ENCODE measurements around the gene AJM1. TPM values are rescaled to one million over a fixed set of nuclear protein-coding genes. Genes with fewer than 3 reads are reported as not detected.
"Not testable (repeated sequence)": the region's sequence is repeated elsewhere in the genome, so short reads cannot be mapped to it uniquely, and the experiment has no call there.

The AJM1 gene
- total RNA-seq, 1 experiment from 2014 or later = 1.1 TPM

DNA sequence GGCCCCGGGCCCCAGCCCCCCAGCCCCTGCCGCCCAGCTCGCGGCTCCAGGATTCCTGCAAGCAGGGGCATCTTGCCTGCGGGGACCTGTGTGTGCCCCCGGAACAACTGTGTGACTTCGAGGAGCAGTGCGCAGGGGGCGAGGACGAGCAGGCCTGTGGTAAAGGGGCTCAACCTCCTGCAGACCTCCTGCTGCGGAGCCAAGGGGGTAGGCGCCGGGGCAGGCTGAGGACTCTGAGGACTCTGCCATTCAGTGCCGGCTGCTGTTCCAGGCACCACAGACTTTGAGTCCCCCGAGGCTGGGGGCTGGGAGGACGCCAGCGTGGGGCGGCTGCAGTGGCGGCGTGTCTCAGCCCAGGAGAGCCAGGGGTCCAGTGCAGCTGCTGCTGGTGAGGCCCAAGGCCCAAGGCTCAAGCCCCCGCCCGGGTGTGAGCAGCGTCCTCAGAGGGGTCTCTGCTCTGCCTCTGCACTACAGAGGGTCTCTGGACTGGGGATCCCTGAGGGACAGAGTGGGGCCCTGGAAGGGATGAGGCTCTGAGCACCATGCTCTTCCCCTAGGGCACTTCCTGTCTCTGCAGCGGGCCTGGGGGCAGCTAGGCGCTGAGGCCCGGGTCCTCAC lies 13.3 kb downstream of the AJM1 start:
- no peak for DNase-seq (ENCODE audit: low read depth)

DNA sequence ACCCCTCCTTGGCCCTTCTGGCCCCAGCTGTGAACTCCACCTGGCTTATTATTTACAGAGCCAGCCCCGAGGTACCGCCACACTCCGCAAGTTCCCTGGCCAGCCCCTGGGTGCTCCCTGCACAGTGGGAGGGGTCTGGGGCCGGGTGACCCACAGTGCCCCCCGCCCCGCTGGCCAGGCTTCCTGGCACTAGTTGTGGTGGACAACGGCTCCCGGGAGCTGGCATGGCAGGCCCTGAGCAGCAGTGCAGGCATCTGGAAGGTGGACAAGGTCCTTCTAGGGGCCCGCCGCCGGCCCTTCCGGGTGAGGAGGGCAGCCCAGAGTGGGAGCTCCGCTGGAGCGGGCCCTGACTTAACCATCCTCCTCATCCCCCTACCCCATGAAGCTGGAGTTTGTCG lies 13.8 kb downstream of the AJM1 start:
- DNase-seq (ENCODE audit: low read depth) = no peak

- no peak for DNase-seq (ENCODE audit: low read depth)
These were observed 14.4 kb downstream of the AJM1 start for GRCh38 chr9:136856541-136857141.

- no peak for DNase-seq (ENCODE audit: low read depth)
These were observed 14.9 kb downstream of the AJM1 start for GRCh38 chr9:136857166-136857565.

GRCh38 chr9:136857581-136858412 lies 15.5 kb downstream of the AJM1 start:
- no peak for DNase-seq (ENCODE audit: low read depth)

- DNase-seq (ENCODE audit: low read depth) = no peak
These were observed 16.2 kb downstream of the AJM1 start for GRCh38 chr9:136858452-136858843.

- DNase-seq (ENCODE audit: low read depth) = peak; percentile 83
These were observed 16.8 kb downstream of the AJM1 start for GRCh38 chr9:136858844-136859757.

GRCh38 chr9:136860529-136860928 lies 18.3 kb downstream of the AJM1 start:
- no peak for DNase-seq (ENCODE audit: low read depth)

DNA sequence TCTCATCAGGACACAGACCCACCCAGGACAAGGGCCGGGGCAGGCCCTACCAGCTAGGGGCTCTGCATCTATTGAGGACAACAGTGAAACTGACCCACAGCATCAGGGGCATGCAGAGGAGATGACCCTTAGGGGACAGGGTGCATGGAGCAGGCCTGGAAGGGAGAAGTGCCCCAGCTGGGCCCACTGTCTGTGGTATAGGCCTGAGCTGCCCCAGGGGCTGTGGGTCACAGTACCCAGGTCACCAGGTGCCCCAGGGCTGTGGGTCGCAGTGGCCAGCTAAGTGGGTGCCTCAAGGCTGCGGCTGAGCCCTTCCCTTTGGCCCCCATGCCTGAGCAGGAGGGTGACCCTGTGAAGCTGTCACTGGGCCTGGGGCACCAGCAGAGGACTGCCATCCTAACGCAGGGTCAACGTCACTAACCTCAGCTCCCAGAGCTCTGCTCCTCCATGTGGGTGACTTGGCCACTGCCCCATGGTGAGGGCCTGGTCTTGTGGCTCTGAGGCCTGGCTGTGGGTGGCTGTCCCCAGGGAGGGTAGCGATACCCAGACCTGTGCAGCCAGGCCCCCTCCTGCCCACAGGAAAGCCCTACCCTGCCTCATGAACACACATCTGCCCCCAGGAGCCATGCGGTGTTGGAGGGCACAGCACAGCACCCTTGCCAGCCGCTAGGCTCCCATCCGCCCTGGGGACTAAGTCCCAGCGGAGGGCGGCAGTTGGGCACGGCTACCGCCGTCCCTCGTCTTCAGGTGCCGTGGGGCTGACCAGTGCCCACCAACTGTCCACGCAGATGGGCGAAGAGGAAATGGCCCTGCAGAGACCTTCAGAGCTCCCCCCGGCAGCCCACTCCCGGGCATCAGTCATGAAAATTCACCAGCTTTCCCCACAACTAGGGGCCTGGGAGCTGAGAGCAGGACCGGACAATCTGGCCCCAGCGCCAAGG lies 18.9 kb downstream of the AJM1 start:
- DNase-seq (ENCODE audit: low read depth) = no peak

DNA sequence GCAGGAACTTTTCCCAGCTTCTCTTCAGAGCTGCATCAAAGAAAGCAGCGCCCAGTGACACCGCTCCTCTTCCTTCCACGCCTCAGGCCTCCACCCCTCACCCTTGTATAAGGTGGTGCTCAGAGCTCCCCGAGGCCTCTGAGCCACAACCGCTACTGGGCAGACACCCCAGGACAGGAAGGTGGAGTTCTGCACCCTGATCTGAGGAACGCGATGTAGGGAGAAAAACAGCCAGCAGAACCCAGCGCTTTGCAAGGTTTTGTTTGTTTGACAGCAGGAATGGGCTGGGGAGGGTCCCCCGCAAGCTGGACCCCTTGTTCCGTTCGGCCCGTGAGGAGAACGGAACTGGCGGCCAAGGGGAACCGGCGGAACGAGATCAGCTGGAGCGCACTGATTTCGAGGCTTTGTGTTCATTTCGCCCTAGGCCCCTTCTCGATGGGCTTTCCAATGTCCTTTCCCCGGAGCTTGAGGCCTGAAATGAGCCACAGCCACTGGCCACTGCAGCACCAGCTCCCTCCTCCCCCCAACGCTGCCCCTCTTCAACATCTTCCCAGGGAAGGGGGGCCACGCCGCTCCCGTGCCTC lies 19.7 kb downstream of the AJM1 start:
- DNase-seq (ENCODE audit: low read depth) = no peak

- DNase-seq (ENCODE audit: low read depth) = no peak
These were observed 20.8 kb downstream of the AJM1 start for GRCh38 chr9:136862849-136863622.

GRCh38 chr9:136863623-136864273 lies 21.5 kb downstream of the AJM1 start:
- no peak for DNase-seq (ENCODE audit: low read depth)

GRCh38 chr9:136865041-136865767 lies 22.9 kb downstream of the AJM1 start:
- DNase-seq (ENCODE audit: low read depth) = no peak

DNA sequence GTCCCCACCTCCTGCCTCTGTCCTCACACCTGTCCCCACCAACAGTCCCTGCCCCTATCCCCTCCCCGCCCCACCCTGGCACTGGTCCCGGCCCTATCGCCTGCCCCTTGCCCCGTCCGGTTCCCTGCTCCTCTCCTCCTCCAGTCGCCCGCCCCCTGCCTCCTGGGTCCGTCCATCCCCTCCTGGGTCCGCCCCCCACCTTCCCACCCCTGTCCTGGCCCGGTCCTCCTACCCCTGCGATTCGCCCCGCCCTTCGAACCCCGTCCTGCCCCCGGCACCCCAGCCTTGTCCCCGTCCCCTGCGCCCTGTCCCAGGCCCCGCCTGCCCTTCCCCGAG lies 23.5 kb downstream of the AJM1 start:
- no peak for DNase-seq (ENCODE audit: low read depth)

DNA sequence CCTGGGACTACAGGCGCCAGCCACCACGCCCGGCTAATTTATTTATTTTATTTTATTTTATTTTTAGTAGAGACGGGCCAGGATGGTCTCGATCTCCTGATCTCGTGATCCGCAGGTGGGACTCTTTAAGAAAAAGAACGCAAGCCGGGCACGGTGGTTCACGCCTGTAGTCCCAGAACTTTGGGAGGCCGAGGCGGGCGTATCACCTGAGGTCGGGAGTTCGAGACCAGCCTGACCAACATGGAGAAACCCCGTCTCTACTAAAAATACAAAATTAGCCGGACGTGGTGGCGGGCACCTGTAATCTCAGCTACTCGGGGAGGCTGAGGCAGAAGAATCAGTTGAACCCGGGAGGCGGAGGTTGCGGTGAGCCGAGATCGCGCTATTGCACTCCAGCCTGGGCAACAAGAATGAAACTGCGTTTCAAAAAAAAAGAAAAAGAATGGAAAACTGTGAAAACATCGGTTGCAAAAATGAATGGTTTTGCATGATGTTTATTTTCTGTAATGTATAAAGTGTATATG lies 24.7 kb downstream of the AJM1 start:
- not testable (repeated sequence) for DNase-seq (ENCODE audit: low read depth)

DNA sequence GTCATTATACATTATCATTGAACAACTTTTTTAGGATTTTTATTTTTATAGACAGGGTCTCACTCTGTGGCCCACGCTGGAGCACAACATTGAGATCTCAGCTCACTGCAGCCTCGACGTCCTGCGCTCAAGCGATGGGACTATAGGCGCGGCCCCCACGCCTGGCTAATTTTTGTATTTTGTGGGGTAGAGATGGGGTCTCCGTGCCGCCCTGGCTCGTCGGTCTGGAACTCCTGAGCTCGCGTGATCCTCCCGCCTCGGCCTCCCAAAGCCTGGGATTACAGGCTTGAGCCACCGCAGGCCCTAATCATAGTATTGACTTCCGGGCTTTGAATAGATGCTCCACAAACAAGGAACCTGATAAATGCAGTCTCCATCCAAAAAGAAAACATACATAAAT lies 25.2 kb downstream of the AJM1 start:
- no peak for DNase-seq (ENCODE audit: low read depth)

DNA sequence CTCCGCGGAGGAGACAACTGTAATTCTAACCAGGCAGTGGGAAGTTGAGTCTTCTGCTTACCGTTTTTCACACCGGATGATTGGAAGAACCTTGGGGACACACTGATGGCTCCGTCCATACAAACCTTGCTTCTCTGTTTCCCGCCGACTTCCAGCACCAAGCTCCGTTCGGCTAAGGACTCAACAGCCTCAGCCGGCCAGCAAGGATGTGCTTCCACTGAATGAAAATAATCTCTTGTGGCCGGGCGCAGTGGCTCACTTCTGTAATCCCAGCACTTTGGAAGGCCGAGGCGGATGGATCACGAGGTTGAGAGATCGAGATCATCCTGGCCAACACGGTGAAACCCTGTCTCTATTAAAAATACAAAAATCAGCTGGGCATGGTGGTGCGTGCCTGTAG lies 25.6 kb downstream of the AJM1 start:
- no peak for DNase-seq (ENCODE audit: low read depth)

DNA sequence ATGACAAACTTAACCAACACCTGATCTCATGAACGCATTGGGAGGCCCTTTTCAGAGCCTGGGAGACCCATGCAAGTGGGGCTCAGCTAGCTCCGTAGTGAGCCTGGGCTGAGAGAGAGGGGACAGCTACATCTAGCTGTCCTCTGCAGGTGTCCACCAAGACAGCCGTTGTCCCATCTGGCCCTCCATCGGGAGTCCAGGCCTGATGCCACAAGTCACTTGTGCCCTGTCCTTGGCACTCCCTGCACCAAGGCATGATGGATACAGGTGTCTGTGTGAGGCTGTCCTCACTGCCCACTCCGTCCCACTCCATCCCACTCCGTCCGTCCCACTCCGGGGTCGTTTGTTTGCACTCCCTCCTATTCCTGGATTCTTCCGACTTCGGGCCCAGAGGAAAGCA lies 26.4 kb downstream of the AJM1 start:
- DNase-seq (ENCODE audit: low read depth) = no peak

Measured in M059J (cell line).